AG08395 (cell line): Measurements from ENCODE around the gene HSPA14.
"Not testable (repeated sequence)": the region's sequence is repeated elsewhere in the genome, so short reads cannot be mapped to it uniquely, and the experiment has no call there.

Experiments
- DNase-seq: peaks from one replicate; pipeline ENCODE4 v3.0.0; 2012; ENCODE audit warnings: mixed read lengths, low spot score

The HSPA14 gene

DNA sequence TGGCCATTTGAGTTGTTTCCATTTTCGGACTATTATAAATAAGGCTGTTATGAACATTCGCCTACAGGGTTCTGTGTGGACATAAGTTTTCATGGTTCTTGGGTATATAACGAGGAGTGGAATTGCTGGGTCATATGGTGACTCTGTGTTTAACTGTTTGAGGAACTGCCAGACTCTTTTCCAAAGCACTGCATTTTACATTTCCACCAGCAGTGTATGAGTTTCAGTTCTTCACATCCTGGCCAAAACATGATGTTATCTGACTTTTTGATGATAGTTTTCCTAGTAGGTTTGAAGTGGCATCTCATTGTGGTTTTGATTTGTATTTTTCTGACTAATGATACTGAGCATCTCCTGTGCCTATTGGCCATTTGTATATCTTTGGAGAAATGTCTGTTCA lies 46.0 kb downstream of the HSPA14 start:
- DNase-seq, result no peak

DNA sequence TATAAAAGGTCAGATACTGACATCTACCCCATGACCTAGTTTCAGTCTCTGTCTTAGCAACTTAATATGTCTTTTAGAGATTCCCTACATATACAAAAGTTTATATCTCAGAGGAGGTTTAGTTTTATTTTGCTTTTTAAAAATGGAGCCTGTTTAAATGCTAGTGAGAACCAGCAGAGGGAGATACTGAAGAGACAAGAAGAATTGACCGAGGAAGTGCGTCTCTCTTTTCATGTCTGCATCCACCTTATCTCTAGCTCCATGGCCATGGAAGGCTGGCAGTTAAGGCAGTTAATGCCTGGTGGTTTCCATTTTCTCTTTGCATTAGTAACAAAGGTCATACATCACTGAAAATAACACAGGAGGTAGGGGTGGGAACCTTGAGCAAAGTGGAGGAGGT lies 51.2 kb downstream of the HSPA14 start:
- DNase-seq, result peak; percentile 10

DNA sequence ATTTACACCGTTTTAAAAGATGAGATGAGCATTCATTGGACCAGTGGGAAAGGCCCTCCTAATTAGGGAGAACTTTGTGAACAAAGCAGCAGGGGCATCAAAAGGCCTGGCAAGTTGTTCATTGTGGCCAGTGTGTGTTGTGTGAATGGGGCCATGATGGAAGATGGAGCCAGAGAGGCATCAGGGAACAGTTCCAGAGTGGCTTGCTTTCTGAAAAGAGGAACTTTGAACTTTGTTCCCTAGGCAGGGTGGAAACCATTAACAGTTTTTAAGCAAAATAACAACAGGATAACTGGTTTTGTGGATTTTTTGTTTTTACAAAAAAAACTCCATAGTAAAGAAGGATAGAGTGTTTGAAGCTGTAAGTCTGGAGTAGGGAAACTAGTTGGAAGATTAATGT lies 53.0 kb downstream of the HSPA14 start:
- DNase-seq, result no peak

DNA sequence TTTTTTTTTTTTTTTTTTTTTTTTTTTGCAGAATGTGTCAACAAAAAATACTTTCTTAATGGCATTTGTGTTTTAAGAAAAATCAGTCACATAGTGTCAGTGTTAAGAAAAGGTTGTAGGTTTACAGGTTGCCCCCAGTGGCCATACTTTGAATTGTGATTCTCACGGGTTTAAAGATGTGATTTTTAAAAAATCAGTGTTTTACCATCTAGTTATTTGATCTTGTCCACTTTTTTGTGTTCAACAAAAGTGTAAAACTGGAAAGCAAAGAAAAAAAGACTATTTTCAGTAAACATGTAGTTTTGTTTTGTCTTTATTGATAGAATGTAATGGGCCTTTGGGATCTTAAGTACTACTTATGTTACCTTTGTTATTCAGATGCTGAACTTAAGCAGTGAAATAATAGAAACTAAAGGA lies 66.2 kb downstream of the HSPA14 start:
- peak; percentile 59 for DNase-seq

DNA sequence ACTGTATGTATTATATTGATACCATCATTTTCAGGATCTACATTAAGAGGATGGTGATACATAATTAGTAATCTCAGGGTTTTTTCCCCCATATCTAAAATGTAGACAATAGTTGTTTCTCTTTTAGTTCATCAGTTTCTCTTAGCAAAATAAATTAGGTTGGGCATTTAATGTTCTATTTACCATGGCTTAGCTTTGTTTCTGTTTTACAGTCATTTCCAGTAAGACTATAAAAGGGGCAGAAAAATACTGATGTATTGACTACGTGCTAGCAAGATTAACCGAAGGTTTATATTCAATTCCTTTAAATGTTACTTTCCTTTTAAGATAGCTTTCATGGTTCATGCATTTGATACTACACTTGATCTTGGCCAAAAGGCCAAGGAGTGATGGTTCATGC lies 66.8 kb downstream of the HSPA14 start:
- no peak for DNase-seq

DNA sequence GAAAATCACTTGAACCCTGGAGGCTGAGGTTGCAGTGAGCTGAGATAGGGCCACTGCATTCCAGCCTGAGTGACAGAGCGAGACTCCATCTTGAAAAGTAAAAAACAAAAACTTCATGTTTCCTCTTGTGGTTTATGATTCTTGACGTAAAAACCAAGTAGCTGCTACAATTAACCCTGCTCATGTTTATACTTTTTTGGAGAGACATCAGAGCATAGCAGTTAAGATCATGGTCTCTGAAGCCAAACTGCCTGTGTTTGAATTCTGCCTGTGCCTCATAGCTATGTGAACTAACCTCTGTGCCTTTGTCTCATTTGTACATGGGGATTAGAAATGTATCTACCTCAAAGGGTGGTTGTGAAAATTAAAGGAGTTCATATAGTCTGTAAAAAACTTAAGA lies 67.8 kb downstream of the HSPA14 start:
- DNase-seq, result no peak

DNA sequence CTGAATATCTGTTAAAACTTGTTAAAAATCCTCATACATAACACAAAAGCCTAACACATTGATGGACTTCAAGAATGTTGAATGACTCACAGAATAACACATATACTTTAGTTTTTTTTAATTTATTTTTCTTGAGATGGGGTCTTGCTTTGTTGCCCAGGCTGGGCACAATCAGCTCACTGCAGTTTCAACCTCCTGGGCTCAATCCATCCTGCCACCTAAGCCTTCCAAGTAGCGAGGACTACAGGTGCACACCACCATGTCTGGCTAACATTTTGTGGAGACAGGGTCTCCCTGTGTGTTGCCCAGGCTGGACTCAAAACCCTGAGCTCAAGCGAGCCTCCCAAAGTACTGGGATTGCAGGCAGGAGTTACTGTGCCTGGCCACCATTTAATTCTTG lies 68.7 kb downstream of the HSPA14 start:
- DNase-seq, result no peak

DNA sequence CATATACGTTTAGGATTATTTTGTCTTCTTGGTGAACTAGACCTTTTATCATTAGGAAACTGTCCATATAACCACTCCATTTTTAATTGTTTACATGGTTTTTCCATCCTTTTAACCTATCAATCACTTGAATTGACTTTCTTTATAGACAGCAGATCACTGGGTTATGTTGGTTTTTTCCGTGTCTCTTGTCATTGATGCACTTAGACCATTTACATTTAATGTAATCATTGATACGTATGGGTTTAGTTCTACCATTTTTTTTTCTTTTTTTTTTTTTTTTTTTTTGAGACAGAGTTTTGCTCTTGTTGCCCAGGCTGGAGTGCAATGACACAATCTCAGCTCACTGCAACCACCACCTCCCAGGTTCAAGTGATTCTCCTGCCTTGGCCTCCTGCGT lies 69.5 kb downstream of the HSPA14 start:
- not testable (repeated sequence) for DNase-seq

DNA sequence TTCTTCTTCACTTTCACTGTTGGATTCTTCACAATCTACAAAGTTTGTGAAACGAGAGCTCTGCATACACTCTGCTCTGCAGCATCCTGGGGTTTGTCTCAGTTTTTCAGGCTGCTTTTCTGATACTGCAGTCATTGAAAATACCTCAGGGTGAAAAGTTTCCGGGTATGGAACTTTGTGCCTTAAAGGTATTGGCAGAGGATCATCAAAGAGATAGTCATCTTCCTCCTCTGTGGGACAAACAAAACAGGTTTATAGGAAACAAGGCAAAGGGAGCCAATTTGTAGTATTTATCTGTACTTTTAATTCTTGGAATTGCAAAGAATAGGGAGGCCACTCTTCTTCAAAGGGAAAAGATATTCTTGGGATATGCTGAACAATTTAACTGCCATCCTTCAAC lies 71.0 kb downstream of the HSPA14 start:
- no peak for DNase-seq

DNA sequence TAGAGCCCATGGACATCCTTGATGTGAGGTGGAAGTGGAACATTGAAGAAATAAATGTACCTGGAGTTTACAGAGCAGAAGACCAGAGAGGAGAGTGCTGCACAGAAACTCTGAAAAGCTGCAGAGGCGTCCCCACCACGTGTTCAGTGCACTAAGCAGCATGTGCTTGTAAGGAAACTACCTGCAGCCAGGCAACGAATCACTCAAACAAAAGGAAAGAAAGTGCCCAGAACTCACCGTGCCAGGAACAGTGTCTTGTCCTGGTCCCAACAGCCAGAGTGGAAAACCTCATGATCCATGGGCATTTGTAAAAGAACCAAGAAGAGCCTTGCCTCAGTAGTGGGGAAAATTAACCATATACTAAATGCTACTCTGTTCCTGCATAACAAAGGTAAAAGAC lies 72.8 kb downstream of the HSPA14 start:
- DNase-seq, result no peak

DNA sequence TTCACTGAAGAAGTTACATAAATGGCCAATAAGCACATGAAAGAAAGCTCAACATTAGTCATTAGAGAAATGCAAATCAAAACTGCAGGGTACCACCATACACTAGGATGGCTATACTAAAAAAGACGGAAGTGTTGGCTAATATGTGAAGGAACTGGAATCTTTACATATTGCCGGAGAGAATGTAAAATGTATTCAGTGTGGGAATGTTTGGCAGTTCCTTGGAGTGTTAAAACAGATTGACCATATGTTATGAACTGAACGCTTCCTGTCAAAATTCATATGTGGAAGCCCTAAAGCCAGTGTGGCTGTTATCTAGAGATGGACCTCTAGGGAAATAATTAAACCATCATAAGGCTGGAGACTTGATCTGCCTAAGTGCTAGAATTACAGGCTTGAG lies 73.7 kb downstream of the HSPA14 start:
- DNase-seq, result no peak

DNA sequence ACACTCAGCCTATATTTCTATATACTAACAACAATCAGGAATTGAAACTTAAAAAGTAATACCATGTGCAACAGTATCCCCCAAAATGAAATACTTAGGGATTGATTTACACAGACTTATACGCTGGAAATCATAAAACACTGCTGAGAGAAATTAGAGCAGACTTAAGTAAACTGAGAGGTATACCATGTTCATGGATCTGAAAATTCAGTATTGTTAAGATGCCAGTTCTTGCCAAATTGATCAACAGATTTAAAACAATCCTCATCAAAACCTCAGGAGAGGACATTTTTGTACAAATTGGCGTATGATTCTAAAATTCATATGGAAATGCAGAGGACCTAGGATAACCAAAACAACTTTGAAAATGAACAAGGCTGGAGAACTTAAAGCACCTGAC lies 78.5 kb downstream of the HSPA14 start:
- no peak for DNase-seq

DNA sequence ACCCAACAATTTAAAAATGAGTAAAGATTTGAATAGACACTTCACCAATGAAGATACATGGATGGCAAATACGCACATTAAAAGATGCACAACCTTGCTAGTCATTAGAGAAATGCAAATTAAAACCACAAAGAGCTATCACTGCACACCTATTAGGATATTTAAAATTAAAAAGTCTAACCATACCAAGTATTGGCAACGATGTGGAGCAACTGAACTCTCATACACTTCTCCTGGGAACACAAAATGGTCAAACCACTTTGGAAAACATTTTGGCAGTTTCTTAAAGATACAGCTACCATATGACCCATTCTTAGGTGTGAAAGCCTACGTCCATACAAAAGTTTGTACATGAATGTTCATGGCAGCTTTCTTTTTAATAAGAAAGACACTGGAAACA lies 79.7 kb downstream of the HSPA14 start:
- no peak for DNase-seq

DNA sequence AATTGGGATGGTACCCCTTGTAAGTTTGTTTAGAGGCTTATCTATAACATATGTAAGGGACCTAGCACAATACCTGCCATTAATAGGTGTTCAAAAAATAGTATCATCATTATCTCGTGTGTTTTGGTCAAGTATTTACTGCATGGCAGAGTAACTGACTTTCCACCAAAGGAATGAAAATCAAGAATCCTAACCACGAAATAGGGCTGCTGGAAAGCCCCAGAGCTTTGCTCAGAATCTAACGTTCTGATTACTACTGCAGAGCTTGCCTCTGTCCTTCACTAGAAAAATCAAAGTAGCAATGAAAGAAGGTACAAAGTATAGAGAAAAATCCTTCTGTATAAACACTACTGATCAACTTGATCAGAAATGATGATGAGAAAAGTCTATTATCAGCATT lies 80.9 kb downstream of the HSPA14 start:
- DNase-seq, result no peak
